Upper lobe of left lung (tissue), 4 donors: ENCODE measurements around the gene ANKS1B.

Source experiments
- EP300 ChIP-seq, 4 donors: sonication (generic); formaldehyde crosslinking; IDR thresholded peaks; one replicate each; pipeline ENCODE4 v1.5.1; 2017; ENCODE audit warnings: antibody characterized with exemption in 4 of 4, control low read depth in 2 of 4
- POLR2A ChIP-seq, 4 donors: fragments of 450-650 bp; IDR thresholded peaks; one replicate each; pipeline ENCODE4 v1.5.1; 2016 to 2017; ENCODE audit warnings: antibody characterized with exemption in 4 of 4, mild to moderate bottlenecking in 2 of 4
- POLR2AphosphoS5 ChIP-seq, 2 donors: sonication (generic); formaldehyde crosslinking; IDR thresholded peaks; one replicate each; pipeline ENCODE4 v1.5.1; 2017; ENCODE audit warnings: antibody characterized with exemption in 2 of 2
- TF ChIP-seq, protein P1 (sequence below), 6 experiments: fragments of 450-650 bp in 4 of 6; fragments of 200-600 bp in 2 of 6; sonication (generic) in 2 of 6; IDR thresholded peaks; one replicate each; pipeline ENCODE4 v1.5.1; 2016 to 2019; ENCODE audit warnings: antibody characterized with exemption in 6 of 6

DNA sequence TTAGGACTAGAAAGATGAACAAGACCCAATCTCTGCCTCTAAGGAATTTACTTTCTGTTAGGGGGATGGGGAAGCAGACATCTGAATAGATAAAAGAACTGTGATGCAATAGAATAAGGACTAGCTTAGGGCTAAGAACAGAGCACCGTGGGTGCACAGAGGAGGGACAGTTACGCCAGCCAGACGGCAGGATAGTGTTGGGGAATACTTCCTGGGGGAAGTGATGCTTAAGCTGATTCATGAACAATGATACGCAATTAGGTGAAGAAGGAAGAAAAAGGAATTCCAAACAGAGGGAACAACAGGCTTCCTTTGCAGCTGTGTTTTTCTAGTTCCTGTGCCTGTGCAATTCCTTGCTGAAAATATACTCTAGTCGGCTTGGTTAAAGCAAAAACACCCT, 838.6 kb downstream of the ANKS1B start:
- TF ChIP-seq, protein P1, sequence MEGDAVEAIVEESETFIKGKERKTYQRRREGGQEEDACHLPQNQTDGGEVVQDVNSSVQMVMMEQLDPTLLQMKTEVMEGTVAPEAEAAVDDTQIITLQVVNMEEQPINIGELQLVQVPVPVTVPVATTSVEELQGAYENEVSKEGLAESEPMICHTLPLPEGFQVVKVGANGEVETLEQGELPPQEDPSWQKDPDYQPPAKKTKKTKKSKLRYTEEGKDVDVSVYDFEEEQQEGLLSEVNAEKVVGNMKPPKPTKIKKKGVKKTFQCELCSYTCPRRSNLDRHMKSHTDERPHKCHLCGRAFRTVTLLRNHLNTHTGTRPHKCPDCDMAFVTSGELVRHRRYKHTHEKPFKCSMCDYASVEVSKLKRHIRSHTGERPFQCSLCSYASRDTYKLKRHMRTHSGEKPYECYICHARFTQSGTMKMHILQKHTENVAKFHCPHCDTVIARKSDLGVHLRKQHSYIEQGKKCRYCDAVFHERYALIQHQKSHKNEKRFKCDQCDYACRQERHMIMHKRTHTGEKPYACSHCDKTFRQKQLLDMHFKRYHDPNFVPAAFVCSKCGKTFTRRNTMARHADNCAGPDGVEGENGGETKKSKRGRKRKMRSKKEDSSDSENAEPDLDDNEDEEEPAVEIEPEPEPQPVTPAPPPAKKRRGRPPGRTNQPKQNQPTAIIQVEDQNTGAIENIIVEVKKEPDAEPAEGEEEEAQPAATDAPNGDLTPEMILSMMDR (IDR thresholded peaks at IDR 0.05), result no peak
- TF ChIP-seq EP300 (IDR thresholded peaks at IDR 0.05) (no peak), POLR2AphosphoS5 (IDR thresholded peaks at IDR 0.05) (no peak), POLR2A (IDR thresholded peaks at IDR 0.05) (no peak)
